A549 (cell line): ENCODE measurements around the gene B4GALT6.

Experiments
- MYC ChIP-seq: IDR thresholded peaks from 2 replicates; pipeline ENCODE4 v1.6.1; 2012; ENCODE audit warnings: mild to moderate bottlenecking, inconsistent platforms, low read length, improper control_type of control experiment, borderline replicate concordance
- NPAS2 ChIP-seq: fragments of 250-450 bp; sonication (Bioruptor Pico); IDR thresholded peaks from 2 replicates; pipeline ENCODE4 v1.8.0; 2022; ENCODE audit warnings: mild to moderate bottlenecking, moderate library complexity, borderline replicate concordance
- TF ChIP-seq, protein P1 (sequence below): fragments of >200 bp; sonication (Bioruptor Twin); formaldehyde crosslinking; IDR thresholded peaks from 3 replicates; pipeline ENCODE4 v1.5.1; 2016

DNA sequence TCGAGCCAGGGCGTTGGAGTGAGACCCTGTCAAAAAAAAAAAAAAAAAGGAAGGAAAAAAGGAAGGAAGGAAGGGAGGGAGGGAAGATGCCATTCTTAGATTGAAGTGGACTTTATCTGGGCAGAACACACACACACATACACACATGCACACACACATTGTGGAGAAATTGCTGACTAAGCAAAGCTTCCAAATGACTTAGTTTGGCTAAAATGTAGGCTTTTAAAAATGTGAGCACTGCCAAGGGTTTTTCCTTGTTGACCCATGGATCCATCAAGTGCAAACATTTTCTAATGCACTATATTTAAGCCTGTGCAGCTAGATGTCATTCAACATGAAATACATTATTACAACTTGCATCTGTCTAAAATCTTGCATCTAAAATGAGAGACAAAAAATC is 93.3 kb downstream of the B4GALT6 start:
- TF ChIP-seq, protein P1, sequence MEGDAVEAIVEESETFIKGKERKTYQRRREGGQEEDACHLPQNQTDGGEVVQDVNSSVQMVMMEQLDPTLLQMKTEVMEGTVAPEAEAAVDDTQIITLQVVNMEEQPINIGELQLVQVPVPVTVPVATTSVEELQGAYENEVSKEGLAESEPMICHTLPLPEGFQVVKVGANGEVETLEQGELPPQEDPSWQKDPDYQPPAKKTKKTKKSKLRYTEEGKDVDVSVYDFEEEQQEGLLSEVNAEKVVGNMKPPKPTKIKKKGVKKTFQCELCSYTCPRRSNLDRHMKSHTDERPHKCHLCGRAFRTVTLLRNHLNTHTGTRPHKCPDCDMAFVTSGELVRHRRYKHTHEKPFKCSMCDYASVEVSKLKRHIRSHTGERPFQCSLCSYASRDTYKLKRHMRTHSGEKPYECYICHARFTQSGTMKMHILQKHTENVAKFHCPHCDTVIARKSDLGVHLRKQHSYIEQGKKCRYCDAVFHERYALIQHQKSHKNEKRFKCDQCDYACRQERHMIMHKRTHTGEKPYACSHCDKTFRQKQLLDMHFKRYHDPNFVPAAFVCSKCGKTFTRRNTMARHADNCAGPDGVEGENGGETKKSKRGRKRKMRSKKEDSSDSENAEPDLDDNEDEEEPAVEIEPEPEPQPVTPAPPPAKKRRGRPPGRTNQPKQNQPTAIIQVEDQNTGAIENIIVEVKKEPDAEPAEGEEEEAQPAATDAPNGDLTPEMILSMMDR, result no peak
- no peak for TF ChIP-seq MYC
- no peak for TF ChIP-seq NPAS2
